Aorta (tissue), 4 donors: Measurements from ENCODE around the gene PKP3. TPM values are rescaled to one million over a fixed set of nuclear protein-coding genes. Genes with fewer than 3 reads are reported as not detected.

ENCODE experiments used
- polyA plus RNA-seq, 2 donors: library from polyadenylated mRNA; stranded (reverse); fragments of 200-250 nt; gene quantifications; one replicate each; pipeline ENCODE4 v1.2.3, GENCODE V29; 2013
- total RNA-seq, 2 donors: library from RNA; stranded (reverse); fragmentation: NEBNext Ultra II Directional; extraction: Animal tissue kit (Norgen Biotek cat#: 25700); gene quantifications; one replicate each; pipeline ENCODE4 v1.2.1, GENCODE V29; 2021
- donor health status: healthy with polysubstance abuse.
- donor health status: Bipolar disorder and iron deficiency.
- donor health status: DM: no; HTN: no; CAD: no.
- donor health status: DM: yes; HTN: yes; CAD: no.

The PKP3 gene
- total and polyA plus RNA-seq, 4 donors, result 0.05 to 10.9 (median 0.42) TPM; not detected in 1

Other genes starting within 250 kb of the PKP3 start
- not detected for gene SCGB1C1, start 201.1 kb upstream of the PKP3 start, total RNA-seq
- not detected for gene SCGB1C1, start 201.1 kb upstream of the PKP3 start, polyA plus RNA-seq
- 10 to 100 TPM; 50.3 to 55.4 TPM for gene BET1L, start 186.8 kb upstream of the PKP3 start, total RNA-seq
- 10 to 100 TPM; 24.0 to 40.1 TPM for gene BET1L, start 186.8 kb upstream of the PKP3 start, polyA plus RNA-seq
- 10 to 100 TPM; 70.1 to 77.3 TPM for gene RIC8A, start 186.5 kb upstream of the PKP3 start, total RNA-seq
- gene RIC8A, start 186.5 kb upstream of the PKP3 start, polyA plus RNA-seq, result 10 to 100 TPM; 30.6 to 65.6 TPM
- gene SIRT3, start 157.9 kb upstream of the PKP3 start, total RNA-seq, result 10 to 100 TPM in 1 of 2 donors, 1 to 10 TPM in 1; 8.6 to 17.6 TPM
- 10 to 100 TPM; 14.8 to 24.8 TPM for gene SIRT3, start 157.9 kb upstream of the PKP3 start, polyA plus RNA-seq
- gene PSMD13, start 157.2 kb upstream of the PKP3 start, total RNA-seq, result 10 to 100 TPM; 75.4 to 80.9 TPM
- 100 to 1,000 TPM in 1 of 2 donors, 10 to 100 TPM in 1; 70.9 to 123 TPM for gene PSMD13, start 157.2 kb upstream of the PKP3 start, polyA plus RNA-seq
- gene NLRP6, start 115.8 kb upstream of the PKP3 start, total RNA-seq, result under 1 TPM; 0.66 to 0.88 TPM
- 1 to 10 TPM in 1 of 2 donors, not detected in 1; 6.1 TPM for gene NLRP6, start 115.8 kb upstream of the PKP3 start, polyA plus RNA-seq
- gene PGGHG, start 105.1 kb upstream of the PKP3 start, total RNA-seq, result 10 to 100 TPM; 42.1 to 61.6 TPM
- 100 to 1,000 TPM in 1 of 2 donors, 10 to 100 TPM in 1; 23.9 to 197 TPM for gene PGGHG, start 105.1 kb upstream of the PKP3 start, polyA plus RNA-seq
- not detected for gene IFITM5, start 94.7 kb upstream of the PKP3 start, total RNA-seq
- gene IFITM5, start 94.7 kb upstream of the PKP3 start, polyA plus RNA-seq, result not detected
- gene IFITM2, start 86.4 kb upstream of the PKP3 start, total RNA-seq, result 100 to 1,000 TPM; 695 to 841 TPM
- 1,000 to 10,000 TPM in 1 of 2 donors, 100 to 1,000 TPM in 1; 424 to 1,109 TPM for gene IFITM2, start 86.4 kb upstream of the PKP3 start, polyA plus RNA-seq
- 100 to 1,000 TPM; 278 to 311 TPM for gene IFITM1, start 80.2 kb upstream of the PKP3 start, total RNA-seq
- 10 to 100 TPM; 46.7 to 88.3 TPM for gene IFITM1, start 80.2 kb upstream of the PKP3 start, polyA plus RNA-seq
- 1,000 to 10,000 TPM; 1,112 to 1,381 TPM for gene IFITM3, start 73.3 kb upstream of the PKP3 start, total RNA-seq
- 1,000 to 10,000 TPM in 1 of 2 donors, 100 to 1,000 TPM in 1; 856 to 2,374 TPM for gene IFITM3, start 73.3 kb upstream of the PKP3 start, polyA plus RNA-seq
- gene B4GALNT4, start 24.7 kb upstream of the PKP3 start, total RNA-seq, result 1 to 10 TPM in 1 of 2 donors, under 1 TPM in 1; 0.58 to 3.2 TPM
- 1 to 10 TPM in 1 of 2 donors, under 1 TPM in 1; 0.38 to 4.6 TPM for gene B4GALNT4, start 24.7 kb upstream of the PKP3 start, polyA plus RNA-seq
- 10 to 100 TPM; 19.8 to 47.8 TPM for gene SIGIRR, start 20.8 kb downstream of the PKP3 start, total RNA-seq
- 10 to 100 TPM; 27.8 to 52.7 TPM for gene SIGIRR, start 20.8 kb downstream of the PKP3 start, polyA plus RNA-seq
- 1 to 10 TPM; 1.3 to 2.8 TPM for gene ANO9, start 47.8 kb downstream of the PKP3 start, total RNA-seq
- 1 to 10 TPM in 1 of 2 donors, under 1 TPM in 1; 0.41 to 8.1 TPM for gene ANO9, start 47.8 kb downstream of the PKP3 start, polyA plus RNA-seq
- gene PTDSS2, start 56.1 kb downstream of the PKP3 start, total RNA-seq, result 10 to 100 TPM; 19.2 to 34.1 TPM
- gene PTDSS2, start 56.1 kb downstream of the PKP3 start, polyA plus RNA-seq, result 10 to 100 TPM; 10.1 to 47.6 TPM
- 100 to 1,000 TPM; 146 to 184 TPM for gene RNH1, start 113.0 kb downstream of the PKP3 start, total RNA-seq
- 100 to 1,000 TPM; 125 to 224 TPM for gene RNH1, start 113.0 kb downstream of the PKP3 start, polyA plus RNA-seq
- 10 to 100 TPM; 35.9 to 44.9 TPM for gene HRAS, start 141.4 kb downstream of the PKP3 start, total RNA-seq
- gene HRAS, start 141.4 kb downstream of the PKP3 start, polyA plus RNA-seq, result 100 to 1,000 TPM in 1 of 2 donors, 10 to 100 TPM in 1; 75.9 to 142 TPM
- gene LRRC56, start 143.3 kb downstream of the PKP3 start, total RNA-seq, result 1 to 10 TPM; 1.0 to 1.3 TPM
- gene LRRC56, start 143.3 kb downstream of the PKP3 start, polyA plus RNA-seq, result 1 to 10 TPM in 1 of 2 donors, under 1 TPM in 1; 0.25 to 1.5 TPM
- gene LMNTD2, start 166.5 kb downstream of the PKP3 start, total RNA-seq, result 1 to 10 TPM; 1.4 to 1.9 TPM
- 1 to 10 TPM; 1.7 to 1.9 TPM for gene LMNTD2, start 166.5 kb downstream of the PKP3 start, polyA plus RNA-seq
- 1 to 10 TPM; 5.6 to 8.5 TPM for gene RASSF7, start 166.8 kb downstream of the PKP3 start, total RNA-seq
- 1 to 10 TPM; 8.4 to 9.9 TPM for gene RASSF7, start 166.8 kb downstream of the PKP3 start, polyA plus RNA-seq
- gene PHRF1, start 182.3 kb downstream of the PKP3 start, total RNA-seq, result 10 to 100 TPM; 26.6 to 32.4 TPM
- 10 to 100 TPM in 1 of 2 donors, 1 to 10 TPM in 1; 7.6 to 18.1 TPM for gene PHRF1, start 182.3 kb downstream of the PKP3 start, polyA plus RNA-seq
- gene IRF7, start 221.7 kb downstream of the PKP3 start, total RNA-seq, result 10 to 100 TPM; 23.3 to 30.9 TPM
- 10 to 100 TPM; 13.4 to 29.3 TPM for gene IRF7, start 221.7 kb downstream of the PKP3 start, polyA plus RNA-seq
- not detected for gene CDHR5, start 230.7 kb downstream of the PKP3 start, total RNA-seq
- gene CDHR5, start 230.7 kb downstream of the PKP3 start, polyA plus RNA-seq, result 10 to 100 TPM in 1 of 2 donors, under 1 TPM in 1; 0.79 to 39.8 TPM
- gene SCT, start 233.0 kb downstream of the PKP3 start, total RNA-seq, result not detected
- gene SCT, start 233.0 kb downstream of the PKP3 start, polyA plus RNA-seq, result not detected
- gene DRD4, start 243.1 kb downstream of the PKP3 start, total RNA-seq, result 1 to 10 TPM; 1.3 to 2.1 TPM
- gene DRD4, start 243.1 kb downstream of the PKP3 start, polyA plus RNA-seq, result 1 to 10 TPM in 1 of 2 donors, not detected in 1; 3.4 TPM